K562 (cell line): Measurements from ENCODE around the gene ESRRG. TPM values are rescaled to one million over a fixed set of nuclear protein-coding genes. Genes with fewer than 3 reads are reported as not detected.

ENCODE experiments used
- ATAC-seq: fragments of 200-7000 bp; cut with Tn5 transposase; 3 replicates; pipeline ENCODE4 v1.9.1; 2020; ENCODE audit warnings: moderate library complexity
- BruUV-seq: library from RNA; stranded (reverse); fragments of 400-500 nt; replicated peaks from 2 replicates; lab custom pipeline; 2021; lab: Mats Ljungman, UMichigan
- CTCF ChIA-PET: fragments of 300-600 bp; formaldehyde crosslinking; extraction: SDS; loops from one replicate; lab custom pipeline; 2021; ENCODE audit warnings: low intra/inter-chr PET ratio; lab: Yijun Ruan, JAX
- POLR2A ChIA-PET: fragments of 300-600, 350-650 bp; sonication (Branson Sonifier 250); formaldehyde crosslinking; extraction: SDS; loops from one replicate; lab custom pipeline; 2021; ENCODE audit warnings: antibody characterized with exemption, inconsistent platforms; lab: Yijun Ruan, JAX
- DNase-seq, 4 experiments: peaks; one replicate each; pipeline versions ENCODE4 v3.0.0 to v3.0.0-alpha.2; 2011 to 2018; ENCODE audit warnings: low spot score in 3 of 4, mixed read lengths in 3 of 4; ENCODE audit errors: extremely low read depth in 1 of 4
- FAIRE-seq: peaks from 2 replicates; lab custom pipeline; 2011; peaks lifted over from hg19 to GRCh38; lab: Jason Lieb, UNC
- H2AFZ ChIP-seq: 2 replicates; pipeline ENCODE4 v1.6.0; 2011; ENCODE audit warnings: low read depth, low read length, control low read depth, inconsistent platforms
- H3K27ac ChIP-seq: fragments of 200-600 bp; 3 replicates; pipeline ENCODE4 v1.8.0; 2011; ENCODE audit warnings: low read depth, mild to moderate bottlenecking, control low read depth, inconsistent platforms, low read length, moderate library complexity, mixed read lengths; ENCODE audit errors: extremely low read depth
- H3K27me3 ChIP-seq, 2 experiments: fragments of 300-600 bp in 1 of 2; 2 replicates in 1 of 2; 3 replicates in 1 of 2; pipeline versions ENCODE4 v1.6.0 to v1.8.0; 2011; ENCODE audit warnings: inconsistent platforms in 2 of 2, low read length in 2 of 2, mild to moderate bottlenecking in 1 of 2, mixed read lengths in 1 of 2, moderate library complexity in 1 of 2; ENCODE audit not compliant: control insufficient read depth in 2 of 2, insufficient read depth in 2 of 2
- H3K36me3 ChIP-seq: fragments of 300-600 bp; 3 replicates; pipeline ENCODE4 v1.8.0; 2011; ENCODE audit warnings: mild to moderate bottlenecking, low read length, inconsistent platforms; ENCODE audit not compliant: control insufficient read depth, insufficient read depth
- H3K4me1 ChIP-seq, 2 experiments: fragments of 200-600 bp in 1 of 2; replicated peaks in 1 of 2; 2 replicates in 1 of 2; 3 replicates in 1 of 2; pipeline versions ENCODE4 v1.5.1 to v1.8.0; 2011; ENCODE audit warnings: inconsistent platforms in 2 of 2, low read length in 2 of 2, mild to moderate bottlenecking in 1 of 2, mixed read lengths in 1 of 2, moderate library complexity in 1 of 2; ENCODE audit not compliant: control insufficient read depth in 2 of 2, insufficient read depth in 2 of 2
- H3K4me2 ChIP-seq: 2 replicates; pipeline ENCODE4 v1.6.1; 2011; ENCODE audit warnings: low read length, control low read depth, inconsistent platforms, mixed read lengths; ENCODE audit not compliant: insufficient read depth
- H3K4me3 ChIP-seq: fragments of 200-600 bp; sonication (generic), shearing (Covaris generic); 2 replicates; pipeline ENCODE4 v1.5.1; 2016; ENCODE audit warnings: control low read depth, inconsistent platforms
- H3K79me2 ChIP-seq: fragments of 200-600 bp; 3 replicates; pipeline ENCODE4 v1.8.0; 2011; ENCODE audit warnings: low read length, inconsistent platforms; ENCODE audit not compliant: control insufficient read depth, insufficient read depth
- H3K9ac ChIP-seq, 2 experiments: 2 replicates each; pipeline versions ENCODE4 v1.6.0 to v1.6.1; 2011; ENCODE audit warnings: low read depth in 2 of 2, low read length in 2 of 2, control low read depth in 1 of 2, inconsistent platforms in 1 of 2, mild to moderate bottlenecking in 1 of 2, mixed read lengths in 1 of 2; ENCODE audit not compliant: insufficient read depth in 1 of 2
- H3K9me1 ChIP-seq: one replicate; pipeline ENCODE4 v1.6.0; 2011; ENCODE audit warnings: inconsistent platforms, mild to moderate bottlenecking, low read length, moderate library complexity; ENCODE audit not compliant: control insufficient read depth, insufficient read depth
- H3K9me3 ChIP-seq: replicated peaks from 2 replicates; pipeline ENCODE4 v1.5.1; 2011; ENCODE audit warnings: low read depth, low read length, inconsistent platforms; ENCODE audit not compliant: control insufficient read depth, insufficient read depth
- H4K20me1 ChIP-seq: replicated peaks from 2 replicates; pipeline ENCODE4 v1.6.1; 2011; ENCODE audit warnings: low read length, inconsistent platforms, mixed read lengths; ENCODE audit not compliant: control insufficient read depth, insufficient read depth
- FOXA1 ChIP-seq: fragments of 450-650 bp; IDR thresholded peaks from 2 replicates; pipeline ENCODE4 v1.6.1; 2016; ENCODE audit warnings: mild to moderate bottlenecking, borderline replicate concordance
- LEF1 ChIP-seq: fragments of 450-650 bp; IDR thresholded peaks from 2 replicates; pipeline ENCODE4 v1.6.1; 2016; ENCODE audit warnings: mild to moderate bottlenecking
- MIER1 ChIP-seq: fragments of 450-650 bp; IDR thresholded peaks from 2 replicates; pipeline ENCODE4 v1.6.1; 2016; ENCODE audit warnings: antibody characterized with exemption, mild to moderate bottlenecking, low read depth
- RBM14 ChIP-seq: fragments of 200-400 bp; formaldehyde crosslinking; IDR thresholded peaks from 2 replicates; pipeline ENCODE4 v1.6.1; 2018; ENCODE audit warnings: low read depth, mild to moderate bottlenecking, low read length, moderate library complexity, borderline replicate concordance; ENCODE audit not compliant: insufficient read depth
- TBP ChIP-seq: optimal IDR thresholded peaks from 2 replicates; pipeline ENCODE3; 2011; ENCODE audit warnings: low read depth, low read length, improper control_type of control experiment
- TEAD4 ChIP-seq, 2 experiments: sonication (generic) in 1 of 2; formaldehyde crosslinking in 1 of 2; IDR thresholded peaks; 2 replicates each; pipeline versions ENCODE4 v1.6.1 to v1.8.0; 2012 to 2022; ENCODE audit warnings: borderline replicate concordance in 1 of 2, inconsistent platforms in 1 of 2, low read length in 1 of 2, mild to moderate bottlenecking in 1 of 2, missing genetic modification reagents in 1 of 2
- ZFX ChIP-seq: sonication (generic); formaldehyde crosslinking; IDR thresholded peaks from 2 replicates; pipeline ENCODE4 v1.8.0; 2022; ENCODE audit warnings: mild to moderate bottlenecking, missing genetic modification reagents, moderate library complexity
- ZNF644 ChIP-seq: fragments of 200-800 bp; sonication (Bioruptor generic); IDR thresholded peaks from 2 replicates; pipeline ENCODE4 v1.6.1; 2016; ENCODE audit warnings: low read depth, missing genetic modification characterization, missing compliant biosample characterization
- ZNF780A ChIP-seq: fragments of 250-450 bp; sonication (Bioruptor Pico); IDR thresholded peaks from 2 replicates; pipeline ENCODE4 v1.5.0; 2021; ENCODE audit warnings: mild to moderate bottlenecking
- WGBS: fragments of 100-300 bp; shearing (Covaris generic); methylation state at CpG from one replicate; pipeline ENCODE4 v1.1.6; 2016; ENCODE audit warnings: low coverage, mixed read lengths; ENCODE audit not compliant: insufficient coverage; ENCODE audit errors: missing lambda C conversion rate; 5-methylcytosine and 5-hydroxymethylcytosine counted together
- in situ Hi-C: fragments of 300-500 bp; cut with MboI; formaldehyde crosslinking; loops from 4 replicates; pipeline ENCODE4 v1.15.0; 2018; ENCODE audit warnings: inconsistent platforms, mixed read lengths
- intact Hi-C: fragments of 100-400 bp; cut with micrococcal nuclease; formaldehyde crosslinking; loops from 2 replicates; pipeline ENCODE4 v1.14.2; 2022
- polyA plus RNA-seq, 8 experiments: library from polyadenylated mRNA; depleted of rRNA in 4 of 8; stranded (reverse) in 5 of 8; unstranded in 3 of 8; fragments of >200 nt; fragmentation: Nextera tagmentation in 2 of 8; fragmentation: Illumina TruSeq in 1 of 8; extraction: Ambion mirVana in 2 of 8; extraction: Trizol in 1 of 8; gene quantifications; 2 replicates each; pipeline versions ENCODE4 v1.2.1 to v1.2.3, GENCODE V29; 2011 to 2014; ENCODE audit warnings: inconsistent platforms in 1 of 8, missing spikeins in 1 of 8
- total RNA-seq, 7 experiments: library from RNA; depleted of rRNA in 6 of 7; stranded (reverse); fragments of >200 nt in 6 of 7; fragmentation: Illumina TruSeq in 2 of 7; extraction: Trizol in 2 of 7; gene quantifications; 2 replicates each; pipeline versions ENCODE4 v1.2.1 to v1.2.3, GENCODE V29; 2011 to 2021; ENCODE audit warnings: low replicate concordance in 1 of 7
- TF ChIP-seq, protein P1 (sequence below): fragments of 450-650 bp; IDR thresholded peaks from 2 replicates; pipeline ENCODE4 v1.6.1; 2018; ENCODE audit not compliant: partially characterized antibody
- TF ChIP-seq, protein P2 (sequence below), 2 experiments: fragments of 450-650 bp; IDR thresholded peaks; 2 replicates each; pipeline ENCODE4 v1.6.1; 2016; ENCODE audit warnings: mild to moderate bottlenecking in 2 of 2, borderline replicate concordance in 1 of 2, low read depth in 1 of 2, moderate library complexity in 1 of 2

ESRRG gene
- total and polyA plus RNA-seq, 9 of the 15 experiments (the other 6 are each of a cell fraction or from before 2014, with no cell fraction given) = not detected

DNA sequence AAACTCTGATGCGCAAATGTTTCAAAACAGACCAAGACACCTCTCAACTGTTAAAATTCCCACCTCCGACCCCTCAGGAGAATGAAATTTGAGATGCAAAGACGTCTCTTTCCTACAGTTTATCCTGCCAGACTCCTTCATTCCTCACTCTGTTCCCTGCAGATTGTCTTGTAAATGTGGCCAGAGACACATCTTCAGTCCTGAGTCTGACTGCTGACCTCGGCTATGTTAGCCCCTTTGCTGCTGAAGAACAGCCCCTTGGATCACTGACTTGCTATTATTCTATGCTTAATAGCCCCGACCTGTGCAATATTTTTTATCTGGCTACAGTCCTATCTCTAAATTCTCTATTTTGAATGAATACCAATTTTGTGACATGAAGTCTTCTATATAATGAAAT lies 16.6 kb upstream of the ESRRG start:
- intact Hi-C loops = no loop called here
- DNase-seq = no peak
- Histone ChIP-seq H3K9ac (no peak overlapping the region), H3K27ac (no peak overlapping the region), H3K36me3 (no peaks in the 10 kb centered on the region), H4K20me1 (no peaks in the 10 kb centered on the region), H2AFZ (no peak overlapping the region), H3K9me1 (no peaks in the 10 kb centered on the region), H3K4me3 (no peak overlapping the region), H3K4me1 (no peaks in the 10 kb centered on the region), H3K9me3 (no peaks in the 10 kb centered on the region; the same call in 1 of the 2 replicates), H3K79me2 (no peaks in the 10 kb centered on the region), H3K27me3 (no peaks in the 10 kb centered on the region), H3K4me2 (no peak overlapping the region)
- CTCF ChIA-PET = no interaction called here
- POLR2A ChIA-PET = no interaction called here
- BruUV-seq = no TSS peak
- 0% methylated on average over 5 of the region's 5 CpGs for WGBS
- ATAC-seq = no peak
- in situ Hi-C loops = no loop called here
- no peak for FAIRE-seq
- TF ChIP-seq TBP = no peak
- TF ChIP-seq, protein P1, sequence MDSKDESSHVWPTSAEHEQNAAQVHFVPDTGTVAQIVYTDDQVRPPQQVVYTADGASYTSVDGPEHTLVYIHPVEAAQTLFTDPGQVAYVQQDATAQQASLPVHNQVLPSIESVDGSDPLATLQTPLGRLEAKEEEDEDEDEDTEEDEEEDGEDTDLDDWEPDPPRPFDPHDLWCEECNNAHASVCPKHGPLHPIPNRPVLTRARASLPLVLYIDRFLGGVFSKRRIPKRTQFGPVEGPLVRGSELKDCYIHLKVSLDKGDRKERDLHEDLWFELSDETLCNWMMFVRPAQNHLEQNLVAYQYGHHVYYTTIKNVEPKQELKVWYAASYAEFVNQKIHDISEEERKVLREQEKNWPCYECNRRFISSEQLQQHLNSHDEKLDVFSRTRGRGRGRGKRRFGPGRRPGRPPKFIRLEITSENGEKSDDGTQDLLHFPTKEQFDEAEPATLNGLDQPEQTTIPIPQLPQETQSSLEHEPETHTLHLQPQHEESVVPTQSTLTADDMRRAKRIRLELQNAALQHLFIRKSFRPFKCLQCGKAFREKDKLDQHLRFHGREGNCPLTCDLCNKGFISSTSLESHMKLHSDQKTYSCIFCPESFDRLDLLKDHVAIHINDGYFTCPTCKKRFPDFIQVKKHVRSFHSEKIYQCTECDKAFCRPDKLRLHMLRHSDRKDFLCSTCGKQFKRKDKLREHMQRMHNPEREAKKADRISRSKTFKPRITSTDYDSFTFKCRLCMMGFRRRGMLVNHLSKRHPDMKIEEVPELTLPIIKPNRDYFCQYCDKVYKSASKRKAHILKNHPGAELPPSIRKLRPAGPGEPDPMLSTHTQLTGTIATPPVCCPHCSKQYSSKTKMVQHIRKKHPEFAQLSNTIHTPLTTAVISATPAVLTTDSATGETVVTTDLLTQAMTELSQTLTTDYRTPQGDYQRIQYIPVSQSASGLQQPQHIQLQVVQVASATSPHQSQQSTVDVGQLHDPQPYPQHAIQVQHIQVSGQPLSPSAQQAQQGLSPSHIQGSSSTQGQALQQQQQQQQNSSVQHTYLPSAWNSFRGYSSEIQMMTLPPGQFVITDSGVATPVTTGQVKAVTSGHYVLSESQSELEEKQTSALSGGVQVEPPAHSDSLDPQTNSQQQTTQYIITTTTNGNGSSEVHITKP = no peak
- TF ChIP-seq TEAD4 (IDR thresholded peaks at IDR 0.05; ENCODE audit: low read length) = no peak
- no peak for TF ChIP-seq TEAD4 (CRISPR knock-in tag; IDR thresholded peaks at IDR 0.05; ENCODE audit: borderline replicate concordance)
- no peak for TF ChIP-seq ZNF780A (CRISPR knock-in tag)
- no peak for TF ChIP-seq LEF1
- TF ChIP-seq ZFX = no peak
- no peak for TF ChIP-seq RBM14
- TF ChIP-seq MIER1 = no peak
- TF ChIP-seq ZNF644 (tag) = no peak
- TF ChIP-seq FOXA1 = no peak
- TF ChIP-seq, protein P2, sequence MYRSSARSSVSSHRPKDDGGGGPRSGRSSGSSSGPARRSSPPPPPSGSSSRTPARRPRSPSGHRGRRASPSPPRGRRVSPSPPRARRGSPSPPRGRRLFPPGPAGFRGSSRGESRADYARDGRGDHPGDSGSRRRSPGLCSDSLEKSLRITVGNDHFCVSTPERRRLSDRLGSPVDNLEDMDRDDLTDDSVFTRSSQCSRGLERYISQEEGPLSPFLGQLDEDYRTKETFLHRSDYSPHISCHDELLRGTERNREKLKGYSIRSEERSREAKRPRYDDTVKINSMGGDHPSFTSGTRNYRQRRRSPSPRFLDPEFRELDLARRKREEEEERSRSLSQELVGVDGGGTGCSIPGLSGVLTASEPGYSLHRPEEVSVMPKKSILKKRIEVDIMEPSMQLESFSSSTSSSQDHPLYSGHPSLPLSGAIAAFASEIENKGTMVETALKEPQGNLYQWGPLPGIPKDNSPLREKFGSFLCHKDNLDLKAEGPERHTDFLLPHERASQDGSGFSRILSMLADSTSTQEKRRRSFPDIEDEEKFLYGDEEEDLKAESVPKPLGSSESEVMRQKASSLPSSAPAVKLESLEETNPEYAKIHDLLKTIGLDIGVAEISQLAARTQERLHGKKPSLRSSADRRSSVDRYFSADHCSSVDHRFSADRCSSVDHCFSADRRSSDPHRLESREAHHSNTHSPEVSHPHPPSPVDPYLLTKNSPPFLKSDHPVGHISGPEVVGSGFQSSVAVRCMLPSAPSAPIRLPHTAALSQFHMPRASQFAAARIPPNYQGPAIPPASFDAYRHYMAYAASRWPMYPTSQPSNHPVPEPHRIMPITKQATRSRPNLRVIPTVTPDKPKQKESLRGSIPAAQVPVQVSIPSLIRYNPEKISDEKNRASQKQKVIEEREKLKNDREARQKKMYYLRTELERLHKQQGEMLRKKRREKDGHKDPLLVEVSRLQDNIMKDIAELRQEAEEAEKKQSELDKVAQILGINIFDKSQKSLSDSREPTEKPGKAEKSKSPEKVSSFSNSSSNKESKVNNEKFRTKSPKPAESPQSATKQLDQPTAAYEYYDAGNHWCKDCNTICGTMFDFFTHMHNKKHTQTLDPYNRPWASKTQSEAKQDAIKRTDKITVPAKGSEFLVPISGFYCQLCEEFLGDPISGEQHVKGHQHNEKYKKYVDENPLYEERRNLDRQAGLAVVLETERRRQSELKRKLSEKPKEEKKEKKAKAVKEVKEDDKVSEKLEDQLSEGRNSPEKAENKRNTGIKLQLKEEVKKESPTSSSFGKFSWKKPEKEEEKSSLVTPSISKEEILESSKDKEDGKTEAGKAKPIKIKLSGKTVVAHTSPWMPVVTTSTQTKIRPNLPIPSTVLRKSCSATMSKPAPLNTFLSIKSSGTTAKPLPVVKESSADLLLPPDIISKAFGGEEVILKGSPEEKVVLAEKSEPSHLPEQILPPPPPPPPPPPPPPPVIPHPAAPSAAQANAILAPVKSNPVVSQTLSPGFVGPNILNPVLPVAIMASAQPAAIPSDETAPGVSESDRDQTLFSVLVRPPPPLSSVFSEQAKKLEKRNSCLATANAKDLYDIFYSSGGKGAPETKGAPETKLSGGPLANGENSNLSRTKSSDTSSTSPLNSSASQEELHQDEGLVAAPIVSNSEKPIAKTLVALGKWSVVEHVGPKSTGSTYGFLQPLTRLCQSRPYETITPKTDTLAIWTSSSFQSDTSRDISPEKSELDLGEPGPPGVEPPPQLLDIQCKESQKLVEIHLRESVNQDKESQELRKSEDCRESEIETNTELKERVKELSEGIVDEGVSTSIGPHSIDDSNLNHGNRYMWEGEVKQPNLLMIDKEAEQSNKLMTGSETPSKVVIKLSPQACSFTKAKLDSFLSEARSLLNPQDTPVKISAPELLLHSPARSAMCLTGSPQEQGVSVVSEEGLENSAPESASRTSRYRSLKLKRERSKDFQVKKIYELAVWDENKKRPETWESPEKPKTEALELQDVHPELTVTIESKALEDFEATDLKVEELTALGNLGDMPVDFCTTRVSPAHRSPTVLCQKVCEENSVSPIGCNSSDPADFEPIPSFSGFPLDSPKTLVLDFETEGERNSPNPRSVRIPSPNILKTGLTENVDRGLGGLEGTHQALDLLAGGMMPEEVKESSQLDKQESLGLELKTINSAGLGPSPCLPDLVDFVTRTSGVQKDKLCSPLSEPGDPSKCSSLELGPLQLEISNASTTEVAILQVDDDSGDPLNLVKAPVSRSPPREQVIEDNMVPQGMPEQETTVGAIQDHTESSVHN (IDR thresholded peaks at IDR 0.05; ENCODE audit: borderline replicate concordance in 1 of 2, low read depth in 1 of 2) = no peak
